ENCODE results near the gene EP300.

- no peak for TF ChIP-seq POLR2AphosphoS5 (IDR thresholded peaks at IDR 0.05; ENCODE audit: borderline replicate concordance, low read depth, low read length)
- no peak for TF ChIP-seq EZH2 (IDR thresholded peaks at IDR 0.05)
Observed at GRCh38 chr22:41193829-41194228, 101.4 kb downstream of the EP300 start.

Data from SK-N-MC (cell line).